Stimulated activated CD8-positive, alpha-beta memory T cell treated with anti-CD3 and anti-CD28 coated beads, Interleukin-15, amount 100 ng/mL, for 24 hours (primary cell): ENCODE results near the gene AZGP1.
"Not testable (repeated sequence)": the region's sequence is repeated elsewhere in the genome, so short reads cannot be mapped to it uniquely, and the experiment has no call there.

Source experiments
- DNase-seq: peaks from one replicate; pipeline ENCODE4 v3.0.0-alpha.2; 2020; ENCODE audit warnings: low read depth

Gene AZGP1

DNA sequence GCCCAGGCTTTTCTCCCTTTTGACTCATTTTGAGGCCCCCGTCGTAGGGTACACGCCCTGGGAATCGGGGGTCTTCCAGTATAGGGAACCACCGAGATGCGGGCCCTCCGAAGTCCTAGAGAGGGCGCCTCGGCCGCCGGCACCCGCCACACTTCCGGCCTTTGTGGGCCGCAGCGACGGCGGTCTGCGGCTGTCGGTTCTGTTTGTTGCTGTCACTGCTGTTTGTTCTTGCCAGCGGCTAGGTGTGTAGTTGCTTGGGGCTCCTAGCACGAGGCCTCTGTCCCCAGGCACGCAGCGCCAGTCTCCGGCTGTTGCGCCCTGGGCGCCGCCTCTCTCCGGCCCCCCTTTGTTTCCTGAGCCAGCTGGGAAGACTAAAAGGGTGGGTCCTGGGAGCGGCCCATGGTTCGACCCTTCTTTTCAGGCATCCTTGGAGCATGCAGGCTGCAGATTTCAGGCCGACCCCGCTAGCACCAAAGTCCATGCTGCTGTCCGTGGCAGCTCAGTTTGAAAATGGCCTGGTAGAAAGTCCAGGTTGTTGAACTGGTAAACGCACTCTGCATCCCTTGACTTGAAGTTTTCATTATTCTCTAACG is 21.8 kb upstream of the AZGP1 start:
- peak; percentile 40 for DNase-seq

DNA sequence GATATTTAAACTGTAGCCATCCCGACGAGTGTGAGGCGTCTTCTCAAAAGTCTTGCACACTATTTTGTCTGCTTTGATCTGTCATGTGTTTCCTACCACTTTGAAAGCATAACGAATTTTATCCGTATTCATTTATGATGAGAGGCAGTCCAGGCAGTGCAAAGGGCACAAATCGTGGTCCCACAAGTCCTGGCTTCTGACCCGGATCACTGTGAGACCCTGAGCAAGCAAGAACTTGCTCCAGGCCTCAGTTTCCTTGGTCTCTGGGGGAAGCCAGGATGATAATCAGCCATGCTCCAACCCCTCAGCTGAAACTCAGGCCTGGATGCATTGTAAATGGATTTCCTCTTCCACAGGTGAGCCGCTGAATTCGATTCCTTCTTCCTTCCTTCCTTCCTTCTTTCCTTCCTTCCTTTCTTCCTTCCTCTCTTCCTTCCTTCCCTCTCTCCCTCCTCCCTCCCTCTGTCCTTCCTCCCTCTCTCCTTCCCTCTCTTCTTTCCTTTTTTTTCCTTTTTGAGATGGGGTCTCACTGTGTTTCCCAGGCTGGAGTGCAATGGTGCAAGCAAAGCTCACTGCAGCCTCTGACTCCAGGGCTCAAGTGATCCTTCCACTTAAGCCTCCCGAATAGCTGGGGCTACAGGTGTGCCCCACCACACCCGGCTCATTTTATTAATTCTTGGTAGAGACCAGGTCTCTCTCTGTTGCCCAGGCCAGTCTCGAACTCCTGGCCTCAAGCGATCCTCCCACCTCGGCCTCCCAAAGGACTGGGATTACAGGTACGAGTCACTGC is 21.1 kb upstream of the AZGP1 start:
- no peak for DNase-seq

DNA sequence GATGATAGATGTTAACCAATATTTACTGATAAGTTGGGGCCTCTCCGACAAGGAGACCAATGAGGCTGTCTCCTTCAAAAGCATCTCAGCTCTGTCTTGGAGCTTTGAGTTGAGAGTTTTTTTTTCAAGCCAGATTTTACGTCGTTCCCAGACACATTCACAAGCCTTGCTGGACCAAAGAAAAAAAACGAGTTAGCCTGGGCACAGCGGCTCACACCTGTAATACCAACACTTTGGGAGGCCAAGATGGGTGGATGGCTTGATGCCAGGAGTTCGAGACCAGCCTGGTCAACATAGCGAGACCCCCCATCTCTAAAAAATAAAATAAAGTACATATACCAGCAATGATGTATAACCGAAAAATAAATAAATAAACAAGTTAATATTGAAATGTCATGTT is 19.0 kb upstream of the AZGP1 start:
- DNase-seq, result no peak

DNA sequence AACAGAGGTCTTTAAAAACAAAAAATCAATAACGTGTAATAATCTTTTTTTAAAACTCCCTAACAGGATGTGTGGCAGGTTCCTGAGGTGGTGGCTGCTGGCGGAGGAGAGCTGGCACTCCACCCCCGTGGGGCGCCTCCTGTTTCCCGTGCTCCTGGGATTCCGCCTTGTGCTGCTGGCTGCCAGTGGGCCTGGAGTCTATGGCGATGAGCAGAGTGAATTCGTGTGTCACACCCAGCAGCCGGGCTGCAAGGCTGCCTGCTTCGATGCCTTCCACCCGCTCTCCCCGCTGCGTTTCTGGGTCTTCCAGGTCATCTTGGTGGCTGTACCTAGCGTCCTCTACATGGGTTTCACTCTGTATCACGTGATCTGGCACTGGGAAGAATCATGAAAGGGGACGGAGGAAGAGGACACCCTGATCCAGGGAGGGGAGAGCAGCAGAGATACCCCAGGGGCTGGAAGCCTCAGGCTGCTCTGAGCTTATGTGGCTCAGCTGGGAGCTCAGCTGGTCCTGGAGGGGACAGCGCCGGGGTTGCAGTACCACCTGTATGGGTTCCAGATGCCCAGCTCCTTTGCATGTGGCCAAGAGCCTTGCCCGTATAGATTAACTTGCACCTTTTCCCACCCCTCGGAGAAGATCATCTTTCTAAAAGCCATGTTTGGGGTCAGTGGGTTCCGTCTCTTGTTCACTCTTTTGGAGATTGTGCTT is 16.7 kb upstream of the AZGP1 start:
- DNase-seq, result no peak

DNA sequence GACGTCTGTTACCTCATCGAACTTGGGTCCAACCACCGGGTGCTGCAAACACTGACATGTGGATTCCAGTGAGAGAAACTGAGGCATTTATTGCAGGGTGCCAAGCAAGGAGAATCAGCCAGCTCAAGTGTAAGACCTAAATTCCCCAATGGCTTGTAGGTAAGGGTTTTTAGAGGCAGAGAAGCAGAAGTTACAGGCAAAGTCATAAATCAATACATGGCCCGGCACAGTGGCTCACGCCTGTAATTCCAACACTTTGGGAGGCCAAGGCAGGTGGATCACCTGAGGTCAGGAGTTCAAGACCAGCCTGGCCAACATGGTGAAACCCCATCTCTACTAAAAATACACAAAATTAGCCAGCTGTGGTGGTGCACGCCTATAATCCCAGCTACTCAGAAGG is 15.7 kb upstream of the AZGP1 start:
- DNase-seq, result not testable (repeated sequence)

DNA sequence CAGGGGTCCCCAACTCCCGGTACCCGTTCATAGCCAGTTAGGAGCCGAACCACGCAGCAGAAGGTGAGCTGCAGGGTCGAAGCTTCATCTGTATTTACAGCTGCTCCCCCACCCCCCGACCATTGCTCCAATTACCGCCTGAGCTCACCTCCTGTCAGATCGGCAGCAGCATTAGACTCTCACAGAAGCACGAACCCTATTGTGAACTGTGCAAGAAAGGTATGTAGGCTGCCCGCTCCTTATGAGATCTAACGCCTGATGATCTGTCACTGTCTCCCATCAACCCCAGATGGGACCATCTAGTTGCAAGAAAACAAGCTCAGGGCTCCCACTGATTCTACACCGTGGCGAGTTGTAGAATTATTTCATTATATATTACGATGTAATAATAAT is 14.6 kb upstream of the AZGP1 start:
- DNase-seq, result no peak

DNA sequence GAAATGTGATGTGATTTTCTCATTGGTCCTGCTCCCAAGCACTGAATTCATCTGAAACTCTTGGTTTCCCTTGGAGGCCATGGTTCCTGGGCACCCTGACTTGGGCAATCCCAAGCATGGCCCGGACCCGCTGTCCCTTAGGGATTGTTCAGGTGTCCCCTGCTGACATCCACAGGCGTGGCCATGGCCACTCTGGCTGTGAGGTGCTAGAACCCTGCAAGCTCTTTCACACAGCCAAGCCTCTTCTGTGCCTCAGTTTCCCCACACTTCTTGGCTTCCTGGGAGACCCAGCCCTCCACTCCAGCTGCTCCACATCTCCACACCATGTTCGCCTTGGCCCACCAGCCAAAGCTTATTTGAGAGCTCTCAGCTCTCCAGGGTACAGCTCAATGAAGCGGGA is 12.0 kb upstream of the AZGP1 start:
- no peak for DNase-seq

DNA sequence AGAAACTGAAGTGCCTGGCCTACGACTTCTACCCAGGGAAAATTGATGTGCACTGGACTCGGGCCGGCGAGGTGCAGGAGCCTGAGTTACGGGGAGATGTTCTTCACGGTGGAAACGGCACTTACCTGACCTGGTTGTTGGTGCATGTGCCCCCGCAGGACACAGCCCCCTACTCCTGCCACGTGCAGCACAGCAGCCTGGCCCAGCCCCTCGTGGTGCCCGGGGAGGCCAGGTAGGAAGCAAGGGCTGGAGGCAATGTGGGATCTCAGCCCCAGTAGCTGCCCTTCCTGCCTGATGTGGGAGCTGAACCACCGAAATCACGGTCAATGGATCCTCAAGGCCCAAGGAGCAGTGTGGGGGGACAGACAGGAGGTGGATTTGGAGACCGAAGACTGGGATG is 11.5 kb upstream of the AZGP1 start:
- DNase-seq, result not testable (repeated sequence)

DNA sequence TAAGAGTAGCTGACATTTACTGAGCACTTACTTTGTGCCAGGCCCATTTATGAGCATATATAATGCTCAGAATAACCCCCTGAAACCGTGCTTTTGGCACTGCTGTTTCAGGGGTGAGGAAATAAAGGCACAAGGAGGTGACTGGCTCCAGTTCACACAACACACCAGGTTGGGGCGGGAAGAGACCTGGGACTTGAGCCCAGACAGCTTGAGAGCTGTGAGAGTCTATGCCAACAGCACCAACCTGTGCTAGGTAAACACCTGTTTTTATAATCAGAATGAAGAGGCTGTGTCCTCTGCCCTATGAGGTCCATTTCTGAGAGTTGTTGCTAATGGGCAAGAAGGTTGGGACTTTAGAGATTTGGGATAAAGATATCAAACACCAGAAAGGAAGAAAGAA is 8.8 kb upstream of the AZGP1 start:
- no peak for DNase-seq

DNA sequence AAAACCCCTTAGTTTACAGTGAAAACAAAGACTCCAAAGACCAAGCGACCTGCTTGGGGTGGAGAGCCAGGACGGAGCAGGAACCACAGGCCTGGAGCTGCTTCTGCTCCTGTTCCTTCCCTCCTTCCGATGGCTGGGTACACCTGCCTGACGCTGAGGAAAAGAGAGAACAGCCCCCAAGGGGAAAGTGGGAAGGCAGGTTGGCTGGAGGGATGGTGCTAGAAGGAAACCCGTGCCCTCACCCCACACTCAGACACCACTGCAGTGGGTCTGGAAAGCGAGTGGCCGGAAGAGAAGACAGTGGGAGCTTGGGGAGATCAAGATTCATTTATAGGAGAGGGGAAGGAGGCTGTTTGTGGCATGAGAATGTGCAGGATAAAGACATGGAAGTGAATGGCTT is 5.2 kb upstream of the AZGP1 start:
- DNase-seq, result not testable (repeated sequence)

DNA sequence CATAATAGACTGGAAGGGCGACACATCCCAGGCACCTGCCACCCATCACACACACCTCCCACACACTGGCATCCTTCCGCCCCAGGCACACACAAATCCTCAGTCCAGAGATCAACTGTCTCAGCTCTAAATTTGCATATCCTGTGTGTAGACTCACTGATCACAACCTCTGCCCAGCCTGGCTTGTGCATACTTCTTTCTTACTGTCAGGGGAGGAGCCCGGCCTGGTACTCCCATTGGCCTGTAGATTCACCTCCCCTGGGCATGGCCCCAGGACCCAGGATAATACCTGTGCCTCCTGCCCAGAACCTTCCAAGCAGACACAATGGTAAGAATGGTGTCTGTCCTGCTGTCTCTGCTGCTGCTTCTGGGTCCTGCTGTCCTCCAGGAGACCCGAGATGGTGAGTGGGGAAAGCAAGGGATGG is 4.6 kb upstream of the AZGP1 start:
- DNase-seq, result not testable (repeated sequence)

DNA sequence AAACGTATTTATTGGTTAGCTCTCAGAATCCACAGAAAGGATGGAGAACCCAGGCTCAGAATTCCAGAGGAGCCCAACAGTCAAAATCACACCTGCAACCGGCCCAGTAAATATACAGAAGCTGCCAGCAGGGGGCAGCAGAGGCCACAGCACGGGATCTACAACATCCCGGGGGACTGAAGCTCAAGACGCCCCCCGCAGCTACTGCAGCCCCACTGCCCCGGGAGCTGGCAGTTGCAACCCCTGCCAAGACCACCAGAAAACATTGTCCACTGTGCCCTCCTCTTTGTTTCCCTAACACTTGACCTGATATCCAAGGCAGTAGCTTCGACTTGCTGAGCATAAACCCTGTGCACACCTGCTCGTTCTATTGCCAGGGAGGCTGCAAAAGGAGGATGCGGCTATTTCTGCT is 4.0 kb upstream of the AZGP1 start:
- peak; percentile 27 for DNase-seq

DNA sequence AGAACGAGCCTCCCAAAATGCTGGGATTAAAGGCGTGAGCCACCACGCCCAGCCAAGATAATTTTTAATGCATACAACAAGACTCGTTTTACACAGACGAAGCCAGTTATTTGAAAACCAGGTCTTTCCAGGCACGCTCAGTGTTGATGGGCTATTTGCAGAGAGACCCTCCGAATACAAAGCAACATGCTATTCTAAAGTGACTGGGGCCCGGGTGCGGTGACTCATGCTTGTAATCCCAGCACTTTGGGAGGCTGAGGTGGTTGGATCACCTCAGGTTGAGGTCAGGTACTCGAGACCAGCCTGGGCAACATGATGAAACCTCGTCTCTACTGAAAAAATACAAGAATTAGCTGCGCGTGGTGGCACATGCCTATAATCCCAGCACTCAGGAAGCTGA is 795 bp upstream of the AZGP1 start:
- DNase-seq, result no peak

DNA sequence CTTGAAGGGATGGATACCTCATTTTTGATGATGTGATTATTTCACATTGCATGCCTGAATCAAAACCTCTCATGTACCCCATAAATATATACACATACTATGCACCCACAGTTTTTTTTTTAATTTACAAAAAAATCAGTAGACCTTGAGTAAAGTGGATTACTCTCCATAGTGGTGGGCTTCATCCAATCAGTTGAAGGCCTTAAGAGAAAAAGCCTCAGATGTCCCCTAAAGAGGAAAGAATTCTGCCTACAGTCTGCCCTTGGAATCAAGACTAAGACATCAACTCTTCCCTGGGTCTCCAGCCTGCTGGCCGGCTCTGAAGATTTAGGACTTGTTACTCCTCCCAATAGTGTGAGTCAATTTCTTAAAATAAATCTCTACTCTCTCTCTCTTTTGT is 1.1 kb downstream of the AZGP1 start:
- no peak for DNase-seq

DNA sequence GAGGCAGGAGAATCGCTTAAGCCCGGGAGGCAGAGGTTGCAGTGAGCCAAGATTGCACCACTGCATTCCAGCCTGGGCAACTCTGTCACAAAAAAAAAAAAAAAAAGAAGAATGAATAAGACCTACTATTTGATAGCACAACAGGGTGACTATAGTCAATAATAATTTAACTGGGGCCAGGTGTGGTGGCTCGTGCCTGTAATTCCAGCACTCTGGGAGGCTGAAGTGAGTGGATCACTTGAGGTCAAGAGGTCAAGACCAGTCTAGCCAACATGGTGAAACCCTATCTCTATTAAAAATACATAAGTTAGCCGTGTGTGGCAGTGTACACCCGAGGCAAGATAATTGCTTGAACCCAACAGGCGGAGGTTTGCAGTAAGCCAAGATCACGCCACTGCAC is 2.0 kb downstream of the AZGP1 start:
- not testable (repeated sequence) for DNase-seq

DNA sequence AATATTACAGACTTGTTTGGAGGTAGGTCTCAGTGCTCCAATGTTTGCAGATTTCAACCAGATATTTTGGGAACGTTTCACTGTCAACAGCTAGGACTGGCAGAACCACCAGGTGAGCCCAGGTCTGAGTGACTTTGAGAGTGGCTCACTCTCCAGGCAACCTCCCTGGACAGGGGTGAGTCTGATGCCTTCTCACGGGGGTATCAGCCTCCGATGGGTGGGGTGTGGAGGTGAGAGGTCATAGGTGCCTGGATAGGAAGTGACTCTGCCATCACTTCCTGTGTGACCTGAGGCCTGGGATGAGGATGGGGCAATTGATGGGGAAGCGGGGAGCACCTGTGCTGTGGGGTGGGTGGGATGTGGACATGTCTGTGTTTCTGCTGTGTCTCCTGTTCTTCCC is 4.6 kb downstream of the AZGP1 start:
- DNase-seq, result no peak

DNA sequence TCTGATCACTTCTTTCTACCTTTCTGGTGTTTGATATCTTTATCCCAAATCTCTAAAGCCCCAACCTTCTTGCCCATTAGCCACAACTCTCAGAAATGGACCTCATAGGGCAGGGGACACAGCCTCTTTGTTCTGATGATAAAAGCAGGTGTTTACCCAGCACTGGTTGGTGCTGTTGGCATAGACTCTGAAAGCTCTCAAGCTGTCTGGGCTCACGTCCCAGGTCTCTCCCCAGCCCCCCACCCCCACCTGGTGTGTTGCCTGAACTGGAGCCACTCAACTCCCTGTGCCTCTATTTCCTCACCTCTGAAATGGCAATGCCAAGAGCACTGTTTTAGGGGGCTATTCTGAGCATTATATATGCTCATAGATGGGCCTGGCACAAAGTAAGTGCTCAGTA is 6.0 kb downstream of the AZGP1 start:
- DNase-seq, result not testable (repeated sequence)

DNA sequence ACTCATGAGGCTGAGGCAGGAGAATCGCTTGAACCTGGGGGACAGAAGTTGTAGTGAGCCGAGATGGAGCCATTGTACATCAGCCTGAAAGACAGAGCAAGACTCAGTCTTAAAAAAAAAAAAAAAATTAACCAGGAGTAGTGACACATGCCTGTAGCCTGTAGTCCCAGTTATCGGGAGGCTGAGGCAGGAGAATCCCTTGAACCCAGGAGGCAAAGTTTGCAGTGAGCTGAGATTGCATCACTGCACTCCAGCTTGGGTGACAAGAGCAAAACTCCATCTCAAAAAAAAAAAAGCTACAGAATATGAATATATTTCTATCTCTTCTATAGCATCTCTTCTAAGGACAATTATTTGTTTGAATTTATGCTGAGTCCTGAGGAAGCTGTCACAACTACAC is 6.5 kb downstream of the AZGP1 start:
- DNase-seq, result no peak

DNA sequence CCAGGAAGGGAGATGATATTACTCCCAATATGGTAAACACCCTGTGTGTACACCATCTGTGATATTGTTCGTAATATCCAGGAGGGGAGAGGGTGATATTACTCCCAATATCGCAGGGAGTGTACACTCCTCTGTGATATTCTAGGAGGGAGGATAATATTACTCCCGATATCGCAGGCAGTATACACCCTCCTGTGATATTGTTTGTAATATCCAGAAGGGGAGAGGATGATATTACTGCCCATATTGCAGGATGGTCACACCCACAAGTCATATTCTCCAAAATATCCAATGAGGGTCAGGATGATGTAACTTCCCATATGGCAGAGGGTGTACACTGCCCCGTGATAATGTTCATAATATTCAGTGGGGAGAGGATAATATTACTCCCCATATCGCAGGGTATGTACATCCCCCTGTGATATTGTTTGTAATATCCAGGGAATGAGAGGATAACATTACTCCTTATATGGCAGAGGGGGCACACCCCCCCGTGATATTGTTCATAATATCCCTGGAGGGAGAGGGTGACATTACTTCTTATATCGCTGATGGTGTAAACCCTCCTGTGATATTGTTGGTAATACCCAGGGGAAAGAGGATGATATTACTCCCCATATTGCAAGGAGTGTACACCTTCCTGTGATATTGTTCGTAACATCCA is 17.1 kb downstream of the AZGP1 start:
- no peak for DNase-seq

DNA sequence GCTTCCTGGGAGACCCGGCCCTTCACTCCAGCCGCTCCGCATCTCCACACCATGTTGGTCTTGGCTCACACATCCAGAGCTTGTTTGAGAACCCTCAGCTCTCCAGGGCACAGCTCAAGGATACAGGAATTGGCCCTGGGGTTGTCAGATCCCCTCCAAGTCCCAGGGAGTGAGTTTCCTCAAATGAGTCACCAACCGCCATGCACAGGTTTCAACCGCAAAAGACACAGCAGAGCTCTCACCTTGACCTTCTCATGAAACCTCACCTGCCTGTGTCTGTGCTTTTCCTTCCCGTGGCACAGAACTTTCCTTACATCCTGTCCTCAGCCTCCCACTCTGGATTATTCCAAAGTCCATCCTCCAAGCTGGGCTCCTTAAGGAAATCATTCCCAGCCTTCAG is 20.6 kb downstream of the AZGP1 start:
- DNase-seq, result no peak

DNA sequence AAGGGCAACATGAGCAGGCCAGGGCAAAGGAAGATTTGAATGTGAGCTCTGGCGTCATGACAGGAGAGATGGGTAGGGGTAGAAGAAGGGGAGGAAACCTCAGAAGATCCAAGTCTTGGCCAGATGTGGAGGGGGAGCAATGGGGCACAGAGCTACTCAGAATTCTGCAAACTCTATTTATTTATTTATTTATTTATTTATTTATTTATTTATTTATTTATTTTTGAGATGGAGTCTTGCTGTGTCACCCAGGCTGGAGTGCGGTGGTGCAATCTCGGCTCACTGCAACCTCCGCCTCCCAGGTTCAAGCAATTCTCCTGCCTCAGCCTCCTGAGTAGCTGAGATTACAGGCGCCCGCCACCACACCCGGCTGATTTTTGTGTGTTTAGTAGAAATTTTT is 21.2 kb downstream of the AZGP1 start:
- DNase-seq, result not testable (repeated sequence)

DNA sequence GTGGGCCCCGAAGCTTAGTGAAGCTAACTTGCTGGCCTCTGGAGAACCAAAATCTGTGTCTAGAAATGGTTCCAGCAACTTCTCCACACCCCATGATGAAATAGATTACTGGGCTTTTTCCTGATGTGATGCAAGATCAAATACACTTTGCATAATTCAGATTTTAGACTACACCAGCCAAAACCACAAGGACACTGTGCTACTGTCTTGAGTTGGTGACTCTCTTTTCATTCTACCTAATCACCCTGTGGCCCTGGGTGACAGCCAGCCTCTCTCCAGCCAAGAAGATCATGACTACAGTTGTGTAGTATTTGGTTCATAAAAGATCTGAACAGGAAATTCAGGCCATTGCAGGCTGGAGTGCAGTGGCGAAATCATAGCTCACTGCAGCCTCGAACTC is 22.2 kb downstream of the AZGP1 start:
- no peak for DNase-seq

DNA sequence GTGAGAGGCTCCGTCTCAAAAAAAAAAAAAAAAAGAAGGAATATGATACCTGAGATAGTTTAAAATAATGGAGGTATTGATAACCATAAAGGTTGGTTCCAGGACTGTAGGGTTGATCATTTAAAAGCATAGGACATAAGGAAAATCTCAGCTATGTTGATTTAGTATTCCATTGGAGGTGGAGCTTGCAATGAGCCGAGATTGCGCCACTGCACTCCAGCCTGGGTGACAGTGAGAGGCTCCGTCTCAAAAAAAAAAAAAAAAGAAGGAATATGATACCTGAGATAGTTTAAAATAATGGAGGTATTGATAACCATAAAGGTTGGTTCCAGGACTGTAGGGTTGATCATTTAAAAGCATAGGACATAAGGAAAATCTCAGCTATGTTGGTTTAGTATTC is 23.2 kb downstream of the AZGP1 start:
- DNase-seq, result not testable (repeated sequence)
